HG03280 (cell line): Measurements from ENCODE around the gene FXYD2.
"Not testable (repeated sequence)": the region's sequence is repeated elsewhere in the genome, so short reads cannot be mapped to it uniquely, and the experiment has no call there.

Source experiments
- ATAC-seq: cut with Tn5 transposase; IDR thresholded peaks from one replicate; pipeline ENCODE4 v1.9.1; 2021; ENCODE audit warnings: mild to moderate bottlenecking, moderate library complexity; ENCODE audit not compliant: unreplicated experiment

FXYD2 gene

DNA sequence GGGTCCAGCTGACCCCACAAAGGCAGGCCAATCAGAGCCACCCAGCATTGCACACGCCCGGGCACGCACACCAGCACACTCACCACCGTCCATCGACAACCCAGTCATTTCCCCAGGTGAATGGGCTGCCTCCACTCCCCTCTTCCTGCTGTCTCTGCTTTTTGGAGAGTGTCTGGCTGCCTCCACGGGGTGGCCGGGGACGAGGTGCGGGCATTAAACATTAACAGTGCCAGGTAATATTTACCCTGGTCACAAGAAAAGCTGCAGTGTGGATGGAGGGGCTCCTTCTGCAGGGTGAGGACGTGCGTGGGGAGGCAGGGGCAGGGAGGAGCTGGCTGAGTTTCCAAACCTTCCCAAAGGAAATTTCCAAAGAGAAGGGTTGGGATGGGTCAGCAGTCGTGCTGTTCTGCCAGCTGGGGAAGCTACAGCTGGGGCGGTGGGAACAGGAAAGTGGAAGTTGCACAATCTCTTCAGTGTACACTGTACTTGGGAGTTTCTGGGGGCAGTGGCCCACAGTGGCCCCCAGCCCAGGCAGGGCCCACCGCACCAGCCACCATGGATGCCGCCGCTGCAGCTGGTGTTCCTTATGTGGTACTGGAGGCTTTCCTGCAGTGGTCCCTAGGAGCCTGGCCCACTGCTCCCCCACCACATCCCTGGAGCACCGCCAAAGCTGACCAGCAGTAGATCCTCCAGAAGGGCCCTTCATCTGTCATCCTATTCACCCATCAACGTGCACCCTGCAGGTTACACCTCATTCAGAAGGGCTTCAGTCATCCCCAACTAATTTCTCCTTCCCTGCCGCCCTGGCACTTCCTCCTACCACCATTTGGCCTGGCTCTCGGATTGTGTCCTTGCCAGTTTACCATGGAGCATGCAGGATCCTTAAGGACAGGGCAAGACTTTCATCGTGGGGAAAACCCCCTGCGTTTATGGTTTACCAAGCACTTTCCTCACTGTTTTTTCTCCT is at the start of gene FXYD2:
Gene FXYD2 (minus strand): TSS at position 174 of the 967 bp plus-strand sequence. CDS start 66 bp downstream, at position 108.
- ATAC-seq, result no peak

DNA sequence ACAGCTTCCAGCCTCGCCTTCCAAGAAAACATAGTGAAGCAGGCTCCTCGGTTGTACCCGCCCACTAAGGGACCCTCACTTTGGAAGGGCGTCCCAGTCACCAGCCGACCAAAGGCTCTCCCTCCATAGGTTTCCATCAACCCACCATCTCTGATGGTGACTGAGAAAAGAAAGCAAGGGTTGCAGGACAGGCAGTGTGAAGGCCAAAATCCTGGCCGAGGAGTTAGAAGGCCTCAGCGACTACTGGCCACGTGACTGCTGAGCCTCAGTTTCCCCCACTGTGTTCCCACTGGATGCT is 49.2 kb upstream of the FXYD2 start:
- ATAC-seq, result no peak

DNA sequence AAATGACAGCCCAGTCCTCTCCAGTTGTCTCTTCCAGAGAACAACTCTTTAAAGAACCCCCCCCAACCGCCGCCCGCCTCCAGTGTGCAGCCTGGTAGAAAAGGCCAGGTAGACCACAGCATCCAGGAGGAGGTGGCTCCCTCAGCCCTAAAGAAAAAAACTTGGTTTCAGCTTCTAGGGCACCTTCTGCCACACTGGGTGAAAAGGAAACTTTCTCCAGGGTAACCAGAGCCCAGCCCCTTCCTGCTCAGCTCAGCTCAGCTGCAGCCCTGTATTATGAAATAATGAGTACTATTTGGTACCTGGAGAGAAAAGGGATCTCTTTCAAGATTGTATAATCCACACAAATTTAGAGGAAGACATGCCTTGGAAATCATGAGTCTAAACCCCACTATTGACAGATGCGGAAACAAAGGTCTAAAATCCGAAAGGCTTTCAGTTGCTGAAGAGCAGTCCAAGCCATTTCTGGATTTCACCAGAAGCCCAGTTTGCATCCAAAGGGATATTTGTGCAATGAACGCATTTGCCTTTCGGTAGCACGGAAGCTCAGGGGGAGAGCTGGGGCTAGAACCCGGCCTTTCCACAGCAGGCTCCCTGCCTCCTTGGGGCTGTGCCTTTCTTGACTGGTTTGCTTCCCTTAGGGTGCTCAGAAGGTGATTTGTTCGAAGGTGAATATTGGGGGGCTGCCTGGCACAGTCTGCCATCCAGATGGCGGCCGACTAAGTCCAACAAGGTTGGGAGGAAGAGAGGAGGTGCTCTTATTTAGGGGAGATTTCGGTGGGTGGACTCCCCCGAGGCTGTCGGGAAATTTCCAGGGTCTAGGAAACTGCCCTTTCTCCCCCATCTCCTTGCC is 48.7 kb upstream of the FXYD2 start:
- no peak for ATAC-seq

DNA sequence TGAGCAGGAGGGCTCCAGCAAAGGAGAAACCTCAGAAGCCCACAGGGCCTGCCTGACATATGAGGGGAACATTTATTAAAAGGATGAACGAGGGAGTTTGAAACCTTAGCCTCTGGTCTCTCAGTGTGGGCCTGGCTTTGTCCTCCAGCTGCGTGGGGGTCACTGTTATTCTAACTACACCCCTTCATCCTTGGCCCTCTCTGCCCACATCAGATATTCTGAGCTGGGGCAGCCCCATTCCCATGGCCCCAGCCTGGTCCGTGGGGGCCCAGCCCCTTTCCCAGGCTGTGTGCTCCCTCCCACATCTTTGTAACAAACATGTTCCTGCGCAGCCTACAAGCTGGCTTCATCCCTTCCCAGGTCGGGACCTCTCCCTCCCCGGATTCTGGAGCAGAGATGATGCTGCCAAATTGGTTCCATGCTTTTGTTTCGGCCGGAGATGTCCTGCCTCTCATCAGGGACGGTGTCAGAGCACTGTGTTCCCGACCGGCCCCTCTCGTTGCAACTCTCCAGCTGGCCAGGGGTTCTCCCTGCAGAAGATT is 47.9 kb upstream of the FXYD2 start:
- no peak for ATAC-seq

DNA sequence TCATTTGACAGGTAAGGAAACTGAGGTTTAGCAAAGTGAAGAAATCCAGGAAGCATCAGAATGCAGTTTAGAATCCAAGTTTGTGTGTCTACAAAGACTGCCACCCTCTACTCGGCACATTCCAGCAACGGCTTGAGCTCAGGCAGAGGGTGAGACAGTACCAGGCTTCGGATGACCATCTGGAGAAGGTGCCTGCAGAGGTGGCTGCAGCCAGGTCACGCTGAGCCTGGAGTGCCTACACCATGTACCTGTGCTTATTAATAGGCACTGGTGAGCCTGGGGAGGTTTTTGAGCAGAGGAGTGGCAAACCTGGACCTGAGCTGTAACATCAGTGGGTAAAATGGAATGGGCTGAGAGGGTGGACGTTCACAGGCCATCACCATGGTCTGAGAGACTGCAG is 47.2 kb upstream of the FXYD2 start:
- no peak for ATAC-seq

DNA sequence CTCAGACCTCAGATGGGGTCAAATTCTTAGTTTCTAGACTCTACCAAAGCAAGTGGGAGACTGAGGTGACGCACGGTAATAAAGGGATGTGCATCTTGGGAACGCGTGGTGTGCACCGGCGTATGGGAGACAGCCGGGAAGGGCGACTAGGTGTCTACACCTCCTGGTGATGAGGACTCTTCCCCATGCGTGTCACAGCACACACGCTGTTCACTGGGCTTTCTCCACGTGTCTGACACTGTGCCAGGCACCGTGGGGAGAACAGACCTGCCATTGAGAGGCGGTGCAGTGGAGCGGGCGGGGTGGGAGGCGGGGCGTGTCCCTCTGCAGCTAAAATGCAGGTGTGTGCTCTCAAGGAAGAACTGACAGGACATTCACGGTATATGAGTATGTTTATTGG is 46.6 kb upstream of the FXYD2 start:
- no peak for ATAC-seq

DNA sequence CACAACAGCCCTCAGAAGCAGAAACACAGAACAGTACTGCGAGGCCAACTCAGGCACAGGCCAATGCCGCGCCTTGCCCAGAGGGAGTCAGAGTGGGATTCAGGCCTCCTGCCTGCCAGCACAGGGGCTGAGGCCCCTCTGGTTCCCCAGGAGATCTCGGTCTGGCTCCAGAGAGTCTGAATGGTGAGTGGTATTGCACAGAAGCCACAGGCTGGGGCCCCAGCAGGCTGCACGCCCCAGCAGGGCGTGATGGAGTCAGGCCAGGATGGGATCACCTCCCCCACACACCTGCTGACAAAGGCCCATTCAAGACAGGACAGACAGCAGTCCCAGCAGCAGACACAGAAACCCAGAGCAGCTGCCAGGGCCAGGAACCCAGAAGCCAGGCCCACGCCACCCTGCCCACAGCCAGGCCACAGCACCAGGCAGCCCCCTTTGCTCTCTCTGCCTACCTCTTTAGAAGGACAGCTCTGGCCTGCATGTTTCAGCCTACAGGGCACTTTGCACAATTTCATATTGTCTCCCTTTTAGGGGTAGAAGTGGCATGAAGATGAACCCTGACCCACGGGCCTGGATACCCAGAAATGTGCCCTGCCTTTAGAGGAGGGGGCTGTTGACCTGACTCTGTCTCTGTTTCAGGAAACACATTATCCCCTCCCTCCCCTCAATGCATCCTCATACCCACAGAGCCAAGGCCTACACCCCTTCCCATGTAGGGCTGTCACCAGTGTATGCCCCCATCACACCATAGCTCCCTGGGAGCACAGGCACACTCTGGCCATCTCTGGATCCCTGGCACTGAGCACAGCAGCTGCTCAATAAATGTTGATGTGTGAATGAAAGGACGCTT is 45.8 kb upstream of the FXYD2 start:
- ATAC-seq, result no peak

DNA sequence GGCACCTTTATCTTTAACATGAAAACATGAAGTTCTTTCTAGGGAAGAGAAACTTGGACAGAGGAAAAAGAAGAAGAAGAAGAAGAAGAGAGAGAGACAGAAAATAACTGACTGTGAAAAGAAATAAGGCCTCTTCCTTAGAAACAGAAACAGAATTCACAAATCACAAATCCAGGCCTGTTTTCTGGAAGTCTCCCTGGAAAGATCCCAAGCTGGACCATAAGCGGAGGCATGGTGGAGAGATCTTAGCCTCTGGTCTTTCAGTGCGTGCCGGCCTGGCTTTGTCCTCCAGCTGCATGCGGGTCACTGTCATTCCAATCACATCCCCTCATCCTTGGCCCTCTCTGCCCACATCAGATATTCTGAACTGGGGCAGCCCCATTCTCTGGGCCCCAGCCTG is 45.1 kb upstream of the FXYD2 start:
- no peak for ATAC-seq

DNA sequence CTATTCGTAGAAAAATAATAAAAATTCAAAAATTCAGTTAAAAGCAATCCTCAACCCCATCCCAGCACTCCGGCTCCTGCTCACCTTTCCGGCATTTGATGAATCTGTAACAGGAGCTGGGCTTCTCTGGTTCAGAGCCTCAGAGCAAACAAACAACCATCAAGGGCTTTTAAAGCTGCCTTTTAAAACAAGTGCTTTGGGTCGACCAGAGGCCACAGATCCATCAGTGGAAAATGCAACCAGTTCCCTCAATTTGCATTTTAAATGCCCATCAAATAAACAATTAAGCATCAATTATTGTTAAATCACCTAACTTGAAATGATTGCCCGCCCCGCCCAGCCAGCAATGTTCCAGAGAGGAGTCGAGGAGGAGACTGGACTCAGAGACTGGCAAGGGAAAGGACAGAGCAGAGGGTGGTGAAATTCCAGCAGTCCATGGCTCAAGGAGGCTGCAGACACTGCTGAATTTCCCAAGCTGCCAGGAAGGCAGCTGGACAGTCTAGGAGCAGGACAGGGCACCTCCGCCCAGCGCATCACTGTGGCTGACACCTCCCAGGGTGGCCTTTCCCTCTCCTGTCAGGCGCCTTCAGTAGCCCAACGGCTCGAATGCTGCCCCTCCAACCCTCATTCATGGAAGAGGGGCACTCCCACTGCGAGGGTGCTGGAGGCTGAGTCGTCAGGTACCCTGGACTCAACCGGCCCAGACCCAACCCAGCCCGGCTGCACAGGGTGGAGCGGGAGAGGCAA is 44.4 kb upstream of the FXYD2 start:
- ATAC-seq, result no peak

DNA sequence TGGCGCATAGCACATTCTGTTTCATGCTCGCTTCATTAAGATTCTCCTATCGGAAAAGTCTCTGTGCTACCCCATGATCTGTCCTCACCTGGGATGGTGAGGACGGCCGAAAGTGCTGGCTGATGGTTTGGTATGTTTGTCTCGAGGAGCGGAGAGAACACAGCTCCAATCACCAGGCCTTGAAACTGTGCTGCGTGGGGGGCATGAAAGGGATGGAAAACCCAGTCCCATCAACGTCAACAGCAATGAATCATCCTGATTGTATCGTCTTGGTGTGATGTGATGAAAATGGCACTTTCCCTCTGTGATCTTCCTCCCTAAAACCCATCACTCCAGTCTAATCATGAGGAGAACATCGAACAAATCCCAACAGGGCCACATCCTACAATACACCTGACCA is 43.5 kb upstream of the FXYD2 start:
- ATAC-seq, result no peak

DNA sequence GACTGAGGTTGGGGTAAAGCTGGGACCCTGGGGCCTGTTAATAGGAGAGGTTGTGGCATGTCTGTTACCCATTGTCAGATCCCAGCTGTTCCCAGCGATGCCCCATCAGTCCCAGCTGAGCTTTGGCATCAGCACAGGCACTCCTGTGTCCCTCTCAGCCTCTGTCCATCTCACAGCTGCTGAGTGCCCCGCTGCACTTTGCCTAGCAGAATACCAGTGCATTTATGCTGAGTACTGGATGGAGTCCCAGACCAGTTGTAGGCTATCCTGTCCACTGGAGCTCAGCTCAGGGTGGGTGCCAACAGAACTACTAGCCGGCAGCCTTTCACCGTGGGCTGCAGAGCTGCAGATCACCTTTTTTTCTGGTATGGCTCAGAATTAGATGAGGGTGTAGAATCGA is 42.0 kb upstream of the FXYD2 start:
- no peak for ATAC-seq

DNA sequence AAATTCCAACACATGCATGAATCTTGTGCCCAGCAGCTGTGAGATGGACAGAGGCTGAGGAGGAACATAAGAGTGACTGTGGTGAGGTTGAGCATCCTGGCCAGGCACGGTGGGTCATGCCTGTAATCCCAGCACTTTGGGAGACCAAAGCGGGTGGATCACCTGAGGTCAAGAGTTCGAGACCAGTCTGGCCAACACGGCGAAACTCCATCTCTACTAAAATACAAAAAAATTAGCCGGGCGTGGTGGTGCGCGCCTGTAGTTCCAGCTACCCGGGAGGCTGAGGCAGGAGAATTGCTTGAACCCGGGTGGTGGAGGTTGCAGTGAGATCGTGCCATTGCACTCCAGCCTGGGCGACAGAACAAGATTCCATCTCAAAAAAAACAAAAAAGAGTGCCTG is 41.0 kb upstream of the FXYD2 start:
- ATAC-seq, result not testable (repeated sequence)

DNA sequence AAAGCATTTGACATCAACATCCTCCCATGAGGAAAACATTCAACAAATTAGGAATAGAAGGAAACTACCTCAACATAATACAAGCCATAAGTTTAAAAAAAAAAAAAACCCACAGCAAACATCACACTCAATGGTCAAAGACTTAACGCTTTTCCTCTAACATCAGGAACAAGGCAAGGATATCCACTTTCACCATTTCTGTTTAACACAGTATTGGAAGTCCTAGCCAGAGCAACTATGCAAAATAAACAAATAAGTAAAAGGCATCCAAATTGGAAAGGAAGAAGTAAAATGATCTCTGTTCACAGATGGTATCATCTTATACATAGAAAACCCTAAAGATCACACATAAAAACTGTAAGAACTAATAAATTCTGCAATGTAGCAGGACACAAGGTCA is 38.8 kb upstream of the FXYD2 start:
- no peak for ATAC-seq

DNA sequence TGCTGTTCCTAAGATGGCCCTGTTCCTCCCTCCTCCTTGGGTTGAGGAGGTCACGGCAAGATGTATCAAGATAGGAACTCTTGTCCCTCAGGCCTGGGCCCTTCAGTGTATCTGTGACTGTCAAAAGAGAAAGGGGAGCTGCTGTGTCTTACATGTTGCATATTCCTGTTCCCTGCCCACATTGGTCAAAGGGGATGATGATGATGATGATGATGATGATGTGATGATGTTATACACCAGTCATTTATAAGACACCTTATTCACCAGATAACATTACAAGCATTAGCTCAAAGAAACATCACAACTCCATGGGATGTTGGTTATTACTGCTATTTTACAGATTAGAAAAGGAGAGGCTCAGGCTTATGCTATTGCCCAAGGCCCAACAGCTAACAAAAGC is 38.2 kb upstream of the FXYD2 start:
- ATAC-seq, result no peak

DNA sequence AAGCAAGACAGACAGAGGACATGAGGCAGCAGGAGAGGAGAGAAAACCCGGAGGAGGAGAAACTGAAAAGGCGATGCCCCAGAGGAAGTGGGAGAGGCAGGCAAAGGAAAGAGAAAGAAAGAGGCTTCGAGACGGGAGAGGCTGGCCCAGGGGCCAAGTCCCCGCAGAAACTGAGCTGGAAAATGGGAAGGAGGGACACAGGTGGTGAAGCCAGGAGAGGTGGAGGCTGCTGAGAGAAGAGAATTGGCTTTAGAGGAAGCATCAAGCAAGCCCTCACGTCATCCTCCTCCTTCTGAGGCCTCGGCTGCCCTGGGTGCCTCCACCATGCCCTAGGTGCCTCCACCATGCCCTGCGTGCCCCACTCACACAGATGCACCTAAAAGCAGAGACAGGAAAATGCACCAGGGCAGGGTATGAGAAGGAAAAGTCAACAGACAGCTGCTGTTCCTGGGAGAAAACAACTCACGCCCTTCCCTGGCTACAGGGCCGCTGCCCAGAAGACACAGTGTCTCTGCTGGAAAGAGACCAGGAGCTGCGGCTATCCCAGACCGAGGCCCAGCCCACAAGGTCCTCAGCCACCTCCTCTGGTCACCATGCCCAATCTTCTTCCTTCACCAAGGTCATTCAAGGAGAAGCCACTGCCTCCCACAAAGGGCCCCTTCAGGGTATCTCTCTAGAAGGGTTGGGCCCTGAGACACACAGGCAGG is 37.6 kb upstream of the FXYD2 start:
- ATAC-seq, result no peak

DNA sequence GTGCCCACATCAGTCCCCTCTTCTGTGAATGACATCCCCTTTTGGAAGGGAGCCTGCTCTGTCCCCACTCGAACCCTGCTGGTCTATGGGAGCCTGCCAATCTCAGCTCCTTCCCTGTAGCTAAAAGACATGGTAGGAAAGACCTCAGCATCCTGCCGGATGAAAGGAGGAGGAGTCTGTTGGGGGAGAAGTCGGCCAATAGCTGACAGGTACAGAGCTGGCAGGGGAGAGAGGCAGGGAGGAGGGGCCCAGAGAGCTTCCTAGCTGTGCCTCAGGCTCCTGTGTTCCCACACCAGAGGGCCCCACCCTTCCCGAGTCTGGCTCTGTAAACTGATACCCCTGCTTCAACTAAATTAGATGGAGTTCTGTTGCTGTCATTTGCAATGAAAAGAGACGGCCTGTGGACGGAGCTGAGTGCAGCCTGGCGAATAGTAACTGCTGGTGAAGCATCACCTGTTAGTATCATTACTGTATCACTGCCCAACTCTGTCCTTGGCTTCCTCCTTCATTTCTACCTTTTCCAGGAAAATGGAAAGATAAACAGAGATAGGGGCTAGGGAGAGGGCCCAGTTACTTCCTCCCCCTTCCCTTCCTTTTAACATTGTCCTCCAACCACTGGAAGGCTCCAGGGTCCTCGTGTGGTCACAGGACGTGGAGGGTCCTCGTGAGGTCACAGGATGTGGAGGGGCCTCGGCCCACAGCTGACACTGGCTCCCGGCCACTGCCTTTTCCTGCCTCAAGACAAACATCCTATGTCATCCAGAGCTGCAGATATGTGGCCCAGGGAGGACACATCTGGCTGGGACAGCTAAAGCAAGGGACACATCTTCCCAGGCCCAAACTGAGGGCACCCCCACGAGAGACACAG is 36.8 kb upstream of the FXYD2 start:
- ATAC-seq, result no peak

DNA sequence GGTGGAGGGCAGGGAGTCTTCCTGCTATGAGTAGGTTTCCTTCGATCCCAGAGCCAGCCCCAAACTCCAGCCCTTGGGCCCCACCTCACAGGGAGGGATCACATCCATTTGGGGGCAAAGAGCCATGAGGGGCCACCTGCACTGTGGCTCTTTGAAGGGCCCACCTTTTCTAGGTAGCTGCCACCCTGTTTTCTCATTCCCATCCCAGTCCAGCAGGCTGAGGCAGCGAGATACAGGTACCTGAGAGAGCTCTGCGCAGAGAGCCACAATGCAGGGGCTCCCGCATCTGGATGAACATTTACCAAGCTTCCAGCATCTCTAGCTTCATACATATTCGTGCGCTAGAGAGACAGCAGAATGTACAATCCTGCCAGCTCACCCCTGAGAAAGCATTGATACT is 35.6 kb upstream of the FXYD2 start:
- ATAC-seq, result no peak

DNA sequence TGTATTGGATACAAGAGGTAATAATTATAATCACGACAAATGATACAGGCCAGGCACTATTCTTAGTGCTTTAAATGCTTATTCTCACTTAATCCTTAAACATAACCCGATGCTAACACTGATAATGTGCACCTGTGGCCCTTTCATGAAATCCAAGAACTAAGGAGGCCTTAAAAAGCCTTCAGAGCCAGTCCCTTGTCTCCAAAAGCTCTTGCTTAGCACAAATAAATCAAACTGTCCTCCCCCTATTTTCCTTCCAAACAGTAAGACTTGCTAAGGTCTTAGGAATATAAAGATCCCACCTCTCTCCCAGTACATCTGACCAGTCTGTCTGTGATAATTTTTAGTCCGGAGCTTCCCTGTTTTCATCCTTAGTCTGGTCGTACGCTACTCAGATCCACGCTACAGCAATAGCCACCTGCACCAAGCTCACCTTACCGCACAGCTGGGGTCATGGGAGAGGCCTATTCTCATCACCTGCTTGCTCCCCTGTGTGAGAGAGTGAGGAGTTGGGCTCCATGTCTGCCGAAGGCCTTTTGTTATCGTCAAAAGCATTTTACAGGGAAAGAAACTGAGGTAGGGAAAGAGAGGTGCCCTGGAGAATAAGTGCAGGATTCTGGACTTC is 35.1 kb upstream of the FXYD2 start:
- no peak for ATAC-seq
